Panc1 (cell line): ENCODE measurements around the gene LENEP.

Experiments
- CTCF ChIP-seq: fragments of 450-650 bp; IDR thresholded peaks from 2 replicates; pipeline ENCODE4 v1.5.1; 2017; ENCODE audit warnings: mild to moderate bottlenecking
- POLR2AphosphoS5 ChIP-seq: IDR thresholded peaks from 2 replicates; pipeline ENCODE4 v1.6.1; 2012; ENCODE audit warnings: mild to moderate bottlenecking, low read depth, low read length, moderate library complexity
- REST ChIP-seq, 2 experiments: IDR thresholded peaks; 2 replicates each; pipeline ENCODE4 v1.6.1; 2011 to 2012; ENCODE audit warnings: low read depth in 2 of 2, control low read depth in 1 of 2, low read length in 1 of 2, mild to moderate bottlenecking in 1 of 2, moderate library complexity in 1 of 2; ENCODE audit not compliant: insufficient read depth in 1 of 2
- SIN3A ChIP-seq: IDR thresholded peaks from 2 replicates; pipeline ENCODE4 v1.6.1; 2012; ENCODE audit warnings: low read depth, mild to moderate bottlenecking, low read length, moderate library complexity, borderline replicate concordance; ENCODE audit not compliant: insufficient read depth
- TCF7L2 ChIP-seq: IDR thresholded peaks from 2 replicates; pipeline ENCODE4 v1.6.1; 2011; ENCODE audit warnings: mild to moderate bottlenecking, low read depth, low read length, inconsistent platforms

- no peak for TF ChIP-seq REST (IDR thresholded peaks at IDR 0.05; ENCODE audit: insufficient read depth in 1 of 2, low read depth in 2 of 2, low read length in 1 of 2)
- no peak for TF ChIP-seq CTCF
- no peak for TF ChIP-seq TCF7L2
- no peak for TF ChIP-seq POLR2AphosphoS5
- TF ChIP-seq SIN3A: no peak
Observed at GRCh38 chr1:155029513-155030242, 36.3 kb downstream of the LENEP start.
